CD4-positive, alpha-beta T cell treated with Interleukin-6 for 4 hours (primary cell): ENCODE measurements around the gene IL1R1.

ENCODE experiments used
- DNase-seq: peaks from one replicate; pipeline ENCODE4 v3.0.0-alpha.2; 2020; ENCODE audit warnings: mixed read lengths

Gene IL1R1

DNA sequence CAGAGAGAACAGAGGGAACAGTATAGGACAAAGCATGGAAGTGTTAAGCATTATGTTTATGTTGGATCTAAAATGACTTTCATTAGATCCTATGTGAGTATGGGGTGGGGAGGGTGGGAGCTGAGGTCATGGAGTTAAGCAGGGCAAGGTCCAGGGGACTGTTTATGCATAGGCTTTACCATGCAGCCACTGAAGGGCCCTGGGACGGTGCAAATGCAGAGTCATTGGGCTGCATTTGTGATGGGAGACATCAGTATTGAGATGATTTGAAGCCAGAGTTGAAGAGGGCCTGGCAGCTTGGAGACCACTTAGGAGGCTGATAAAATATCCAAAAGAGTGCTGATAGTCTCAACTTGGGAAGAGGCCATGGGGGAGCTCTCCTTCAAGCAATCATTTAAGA, 66.9 kb downstream of the IL1R1 start:
- DNase-seq: no peak

GRCh38 chr2:102217032-102217431, 74.5 kb downstream of the IL1R1 start:
- no peak for DNase-seq

- DNase-seq: no peak
Observed at GRCh38 chr2:102224824-102225739, 82.5 kb downstream of the IL1R1 start.

DNA sequence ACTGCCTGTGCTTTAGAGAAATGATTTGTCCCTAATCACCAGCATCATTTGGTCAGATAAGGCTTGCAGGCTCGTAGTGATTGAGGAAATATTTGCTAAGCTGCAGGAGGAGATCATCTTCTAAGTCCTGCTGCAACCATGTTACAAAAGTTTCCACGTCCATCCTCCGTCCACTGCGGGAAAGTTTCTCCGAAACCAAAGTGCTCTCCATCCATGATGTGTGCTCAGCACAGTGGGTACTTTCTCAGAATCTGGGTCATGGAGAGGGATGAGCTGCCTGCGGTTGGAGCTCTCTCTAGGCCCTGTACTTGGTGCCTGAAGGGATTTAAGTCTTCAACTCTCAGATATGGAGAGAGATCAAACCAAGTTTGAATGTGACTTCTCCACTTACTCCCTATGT, 83.6 kb downstream of the IL1R1 start:
- no peak for DNase-seq

DNA sequence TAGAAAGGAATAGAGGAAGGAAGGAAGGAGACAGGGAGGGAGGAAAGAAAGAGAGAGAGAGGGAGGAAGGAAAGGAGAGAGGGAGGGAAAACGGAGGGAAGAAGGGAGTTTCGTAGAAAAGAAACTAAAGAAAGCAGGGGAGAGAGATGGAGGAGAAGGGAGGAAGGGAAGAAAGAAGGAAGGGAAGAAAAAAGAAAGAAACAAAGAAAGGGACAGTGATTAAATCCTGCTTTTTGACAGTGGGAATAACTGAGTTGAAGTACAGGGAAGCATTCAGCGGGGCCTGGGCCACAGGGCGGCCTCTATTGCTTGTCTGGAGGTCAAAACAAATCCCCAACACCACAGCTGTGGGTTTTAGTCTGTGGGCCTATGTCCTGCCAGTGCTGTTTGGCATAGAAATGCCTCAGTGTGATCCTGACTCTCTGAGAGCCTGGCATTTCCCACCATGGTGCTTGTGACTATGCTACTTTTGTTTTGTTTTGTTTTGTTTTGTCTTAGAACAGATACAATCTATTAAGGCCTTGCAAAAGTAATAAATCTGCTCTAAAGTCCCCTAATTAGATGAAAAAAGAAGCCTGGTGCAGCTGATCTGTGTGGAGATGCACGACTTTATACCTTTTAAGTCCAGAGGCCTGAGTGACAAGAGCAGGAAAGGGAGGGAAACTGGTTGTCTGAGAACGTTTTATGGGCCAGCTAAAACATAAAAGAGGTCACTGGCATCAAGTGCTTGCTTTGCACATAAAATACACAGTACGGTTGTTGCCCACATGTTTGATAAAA, 84.3 kb downstream of the IL1R1 start:
- DNase-seq: no peak

- no peak for DNase-seq
Observed at GRCh38 chr2:102229141-102229769, 86.7 kb downstream of the IL1R1 start.
